Keratinocyte (primary cell): ENCODE data around the gene EIF4G2.

ENCODE experiments used
- EZH2 ChIP-seq: IDR thresholded peaks from one replicate; pipeline ENCODE4 v1.6.1; 2012; ENCODE audit warnings: inconsistent platforms, mild to moderate bottlenecking, low read length, moderate library complexity
- TF ChIP-seq, protein P1 (sequence below), 3 experiments: IDR thresholded peaks in 1 of 3; conservative IDR thresholded peaks in 1 of 3; optimal IDR thresholded peaks in 1 of 3; 2 replicates in 2 of 3; 3 replicates in 1 of 3; pipeline versions ENCODE3 to v1.5.1; 2011; ENCODE audit warnings: low read length in 3 of 3, mild to moderate bottlenecking in 3 of 3, moderate library complexity in 2 of 3, control low read depth in 1 of 3, inconsistent platforms in 1 of 3; ENCODE audit not compliant: insufficient read depth in 2 of 3; ENCODE audit errors: extremely low read depth in 1 of 3

DNA sequence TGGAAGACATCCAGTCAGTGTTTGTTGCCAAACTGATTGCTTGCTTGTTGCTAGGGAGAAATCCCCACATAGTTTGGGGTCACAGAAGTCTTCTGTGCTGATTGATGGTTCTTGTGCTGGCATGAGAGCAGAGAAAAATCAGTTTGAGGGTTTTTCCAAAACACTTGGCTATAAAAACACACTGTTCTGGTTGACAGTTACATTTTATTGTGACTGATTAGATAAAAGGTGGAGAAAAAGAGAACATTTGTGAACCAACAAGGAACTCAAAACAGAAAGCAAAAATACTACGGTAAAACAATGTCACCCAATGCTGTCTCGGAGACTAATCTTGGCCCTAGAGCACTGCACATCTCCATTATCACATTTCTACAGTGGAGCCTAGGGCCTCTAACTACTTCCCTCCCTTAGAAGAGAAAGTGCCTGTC lies 14.4 kb upstream of the EIF4G2 start:
- TF ChIP-seq, protein P1, sequence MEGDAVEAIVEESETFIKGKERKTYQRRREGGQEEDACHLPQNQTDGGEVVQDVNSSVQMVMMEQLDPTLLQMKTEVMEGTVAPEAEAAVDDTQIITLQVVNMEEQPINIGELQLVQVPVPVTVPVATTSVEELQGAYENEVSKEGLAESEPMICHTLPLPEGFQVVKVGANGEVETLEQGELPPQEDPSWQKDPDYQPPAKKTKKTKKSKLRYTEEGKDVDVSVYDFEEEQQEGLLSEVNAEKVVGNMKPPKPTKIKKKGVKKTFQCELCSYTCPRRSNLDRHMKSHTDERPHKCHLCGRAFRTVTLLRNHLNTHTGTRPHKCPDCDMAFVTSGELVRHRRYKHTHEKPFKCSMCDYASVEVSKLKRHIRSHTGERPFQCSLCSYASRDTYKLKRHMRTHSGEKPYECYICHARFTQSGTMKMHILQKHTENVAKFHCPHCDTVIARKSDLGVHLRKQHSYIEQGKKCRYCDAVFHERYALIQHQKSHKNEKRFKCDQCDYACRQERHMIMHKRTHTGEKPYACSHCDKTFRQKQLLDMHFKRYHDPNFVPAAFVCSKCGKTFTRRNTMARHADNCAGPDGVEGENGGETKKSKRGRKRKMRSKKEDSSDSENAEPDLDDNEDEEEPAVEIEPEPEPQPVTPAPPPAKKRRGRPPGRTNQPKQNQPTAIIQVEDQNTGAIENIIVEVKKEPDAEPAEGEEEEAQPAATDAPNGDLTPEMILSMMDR (optimal IDR thresholded peaks at IDR 0.05 in 1 of 3, IDR thresholded peaks at IDR 0.05 in 1 of 3, conservative IDR thresholded peaks at IDR 0.05 in 1 of 3; ENCODE audit: extremely low read depth in 1 of 3, insufficient read depth in 2 of 3, low read length in 3 of 3): no peak
- no peak for TF ChIP-seq EZH2
